CD4-positive, alpha-beta memory T cell (primary cell): ENCODE data around the gene ZNF423. TPM values are rescaled to one million over a fixed set of nuclear protein-coding genes. Genes with fewer than 3 reads are reported as not detected.

Source experiments
- CTCF ChIA-PET: fragments of 350-600 bp; sonication (Branson Sonifier 250); formaldehyde crosslinking; loops from one replicate; lab custom pipeline; 2021; ENCODE audit warnings: inconsistent platforms; ENCODE audit not compliant: partially characterized antibody; lab: Charles Lee
- POLR2A ChIA-PET: fragments of 350-600 bp; sonication (Branson Sonifier 250); formaldehyde crosslinking; loops from one replicate; lab custom pipeline; 2021; ENCODE audit not compliant: partially characterized antibody; lab: Charles Lee
- DNase-seq, 5 donors: peaks; one replicate each; pipeline versions ENCODE4 v3.0.0 to v3.0.0-alpha.2; 2020 to 2022; ENCODE audit warnings: mixed read lengths in 1 of 5
- H3K27ac ChIP-seq: one replicate; pipeline ENCODE4 v1.7.0; 2013; ENCODE audit warnings: low read depth, low read length
- H3K27me3 ChIP-seq: 2 replicates; pipeline ENCODE4 v1.7.0; 2013; ENCODE audit warnings: mild to moderate bottlenecking, low read length, moderate library complexity; ENCODE audit not compliant: insufficient read depth
- H3K36me3 ChIP-seq: 2 replicates; pipeline ENCODE4 v1.7.0; 2013; ENCODE audit warnings: mild to moderate bottlenecking, low read length, moderate library complexity; ENCODE audit not compliant: insufficient read depth
- H3K4me1 ChIP-seq: 2 replicates; pipeline ENCODE4 v1.7.0; 2013; ENCODE audit warnings: mild to moderate bottlenecking, low read length, moderate library complexity; ENCODE audit not compliant: insufficient read depth
- H3K4me3 ChIP-seq, 2 donors: one replicate each; pipeline ENCODE4 v1.7.0; 2013; ENCODE audit warnings: low read length in 2 of 2, mild to moderate bottlenecking in 1 of 2
- H3K9me3 ChIP-seq, 2 donors: one replicate each; pipeline ENCODE4 v1.7.0; 2013; ENCODE audit warnings: low read length in 2 of 2, control low read depth in 1 of 2; ENCODE audit not compliant: control insufficient read depth in 1 of 2
- H3K27ac Mint-ChIP-seq, 7 donors: one replicate each; pipeline ENCODE4 v1.8.0; 2020 to 2021; ENCODE audit warnings: mixed read lengths in 7 of 7, mild to moderate bottlenecking in 6 of 7, inconsistent platforms in 3 of 7, moderate library complexity in 3 of 7
- H3K27me3 Mint-ChIP-seq, 2 donors: one replicate each; pipeline ENCODE4 v1.8.0; 2020 to 2021; ENCODE audit warnings: mixed read lengths in 2 of 2
- H3K36me3 Mint-ChIP-seq, 2 donors: one replicate each; pipeline ENCODE4 v1.8.0; 2020 to 2021; ENCODE audit warnings: mixed read lengths in 2 of 2, inconsistent platforms in 1 of 2, mild to moderate bottlenecking in 1 of 2
- H3K4me1 Mint-ChIP-seq, 4 donors: one replicate each; pipeline ENCODE4 v1.8.0; 2020 to 2021; ENCODE audit warnings: mixed read lengths in 4 of 4, mild to moderate bottlenecking in 1 of 4
- H3K4me3 Mint-ChIP-seq, 8 donors: one replicate each; pipeline ENCODE4 v1.8.0; 2020 to 2021; ENCODE audit warnings: mixed read lengths in 8 of 8, mild to moderate bottlenecking in 7 of 8, moderate library complexity in 6 of 8, inconsistent platforms in 3 of 8
- H3K9me3 Mint-ChIP-seq, 8 donors: one replicate each; pipeline ENCODE4 v1.8.0; 2020 to 2021; ENCODE audit warnings: mixed read lengths in 8 of 8, mild to moderate bottlenecking in 5 of 8, inconsistent platforms in 3 of 8, moderate library complexity in 1 of 8
- intact Hi-C: fragments of 100-400 bp; cut with micrococcal nuclease; formaldehyde crosslinking; loops from one replicate; pipeline ENCODE4 v1.15.1; 2023
- polyA plus RNA-seq, 2 donors: library from polyadenylated mRNA; unstranded; fragments of 300-500 nt; fragmentation: Illumina TruSeq; gene quantifications; one replicate each; pipeline ENCODE4 v1.2.3, GENCODE V29; 2021
- total RNA-seq, 2 experiments: library from RNA; stranded (reverse); gene quantifications; one replicate each; pipeline ENCODE4 v1.2.3, GENCODE V29; 2021

The ZNF423 gene
- total and polyA plus RNA-seq, 4 experiments from 2014 or later: not detected

DNA sequence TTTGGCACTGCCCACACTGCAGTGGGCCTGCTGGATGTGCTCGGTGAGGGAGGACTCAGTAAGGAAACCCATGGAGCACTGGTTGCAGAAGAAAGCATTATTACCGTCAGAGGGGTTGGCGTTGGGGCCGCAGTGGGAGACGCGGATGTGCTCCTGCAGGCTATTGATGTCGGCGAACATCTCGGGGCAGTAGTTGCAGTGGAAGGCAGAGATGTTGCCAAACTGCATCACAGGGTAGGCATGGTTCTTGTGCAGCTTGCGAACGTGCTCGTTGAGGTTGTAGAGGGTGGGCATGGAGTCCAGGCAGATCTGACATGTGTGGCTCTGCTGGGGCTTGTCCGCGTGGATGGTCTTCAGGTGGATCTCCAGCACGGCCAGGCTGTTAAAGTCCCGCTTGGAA, 218.4 kb downstream of the ZNF423 start:
- H3K4me3 ChIP-seq: no peak overlapping the region
- H3K4me1 ChIP-seq: no peaks in the 10 kb centered on the region
- no peak overlapping the region for H3K27ac Mint-ChIP-seq
- no peak for DNase-seq
- H3K4me1 Mint-ChIP-seq: no peaks in the 10 kb centered on the region
- POLR2A ChIA-PET: no interaction called here
- H3K4me3 Mint-ChIP-seq: no peak overlapping the region
- CTCF ChIA-PET: no interaction called here
- no peaks in the 10 kb centered on the region for H3K9me3 ChIP-seq
- H3K36me3 Mint-ChIP-seq: no peaks in the 10 kb centered on the region
- no peaks in the 10 kb centered on the region for H3K27me3 ChIP-seq
- H3K36me3 ChIP-seq: no peaks in the 10 kb centered on the region
- intact Hi-C loops: no loop called here
- H3K27me3 Mint-ChIP-seq: peaks cover 3 to 4% of the 10 kb centered on the region in 2 donors
- H3K27ac ChIP-seq: no peak overlapping the region
- no peaks in the 10 kb centered on the region for H3K9me3 Mint-ChIP-seq

DNA sequence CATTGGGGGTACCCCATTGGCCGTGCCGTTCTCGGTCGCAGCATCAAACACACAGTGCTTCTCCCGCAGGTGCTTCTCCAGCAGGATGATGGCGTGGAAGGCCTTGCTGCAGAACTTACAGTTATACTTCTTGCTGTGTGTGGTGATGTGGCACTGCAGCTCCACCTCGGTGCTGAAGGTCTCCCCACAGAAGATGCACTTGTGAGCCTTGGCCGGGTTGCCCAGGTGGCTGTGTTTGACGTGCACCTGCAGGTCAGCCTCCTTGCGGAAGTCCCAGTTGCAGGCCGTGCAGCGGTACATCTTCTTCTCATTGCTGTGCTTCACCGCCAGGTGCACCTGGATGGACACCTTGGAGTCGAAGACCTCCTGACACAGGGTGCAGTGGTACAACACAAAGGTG, 219.3 kb downstream of the ZNF423 start:
- no peaks in the 10 kb centered on the region for H3K27me3 ChIP-seq
- H3K36me3 ChIP-seq: no peaks in the 10 kb centered on the region
- DNase-seq: no peak
- H3K27ac Mint-ChIP-seq: no peak overlapping the region
- CTCF ChIA-PET: no interaction called here
- no peaks in the 10 kb centered on the region for H3K9me3 Mint-ChIP-seq
- POLR2A ChIA-PET: no interaction called here
- H3K4me1 ChIP-seq: no peaks in the 10 kb centered on the region
- no peak overlapping the region for H3K4me3 ChIP-seq
- no peaks in the 10 kb centered on the region for H3K36me3 Mint-ChIP-seq
- peaks cover 2 to 4% of the 10 kb centered on the region in 2 donors for H3K27me3 Mint-ChIP-seq
- intact Hi-C loops: no loop called here
- no peaks in the 10 kb centered on the region for H3K4me1 Mint-ChIP-seq
- no peak overlapping the region for H3K27ac ChIP-seq
- H3K9me3 ChIP-seq: no peaks in the 10 kb centered on the region
- H3K4me3 Mint-ChIP-seq: no peak overlapping the region

DNA sequence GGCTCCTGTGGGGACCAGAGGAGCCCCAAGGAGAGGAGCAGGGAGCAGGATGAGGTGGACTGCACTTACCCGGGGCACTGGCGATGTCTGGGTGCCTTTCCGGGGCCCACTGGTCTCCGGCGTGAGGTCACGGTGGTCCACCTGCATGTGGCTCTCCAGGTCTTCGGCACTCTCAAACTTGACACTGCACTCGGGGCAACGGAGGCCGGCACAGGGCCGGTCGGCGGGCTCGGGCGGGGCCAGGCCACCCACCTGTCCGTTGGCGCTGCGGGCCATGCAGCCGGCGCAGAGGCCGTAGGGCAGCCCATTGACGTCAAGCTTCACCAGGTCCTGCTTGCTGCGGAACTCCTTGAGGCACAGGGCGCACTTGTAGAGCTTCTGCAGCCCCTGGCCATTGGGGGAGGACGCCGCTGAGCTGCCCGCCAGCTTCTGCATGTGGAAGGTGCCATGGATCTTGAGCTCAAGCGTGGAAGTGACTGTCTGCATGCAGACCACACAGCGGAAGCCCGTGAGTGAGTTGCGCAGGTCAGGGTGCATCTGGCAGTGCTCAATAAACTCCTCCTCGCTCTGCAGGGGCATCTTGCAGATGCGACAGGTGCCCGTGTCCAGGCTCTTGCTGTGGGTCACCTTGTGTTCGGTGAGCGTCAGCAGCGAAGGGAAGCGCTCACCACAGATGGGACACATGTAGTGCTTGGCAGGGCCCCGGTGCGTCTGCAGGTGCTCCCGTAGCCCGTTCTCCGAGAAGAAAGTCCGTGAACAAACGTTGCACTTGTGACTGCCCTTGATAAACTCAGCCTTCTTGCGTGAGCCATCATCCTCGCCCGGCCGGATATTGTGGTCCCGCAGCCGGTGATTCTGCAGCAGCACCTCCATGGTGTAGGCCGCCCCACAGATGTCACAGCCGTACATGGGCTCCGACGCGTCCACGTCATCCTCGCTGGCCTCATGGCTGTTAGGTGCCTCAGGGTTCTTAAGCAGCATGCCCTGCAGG, 220.0 kb downstream of the ZNF423 start:
- intact Hi-C loops: no loop called here
- H3K4me1 ChIP-seq: no peaks in the 10 kb centered on the region
- Mint-ChIP-seq H3K9me3 (no peaks in the 10 kb centered on the region), H3K4me3 (no peak overlapping the region), H3K4me1 (no peaks in the 10 kb centered on the region), H3K27me3 (peaks cover 4 to 6% of the 10 kb centered on the region in 2 donors), H3K36me3 (no peaks in the 10 kb centered on the region), H3K27ac (no peak overlapping the region)
- no peak overlapping the region for H3K4me3 ChIP-seq
- no peaks in the 10 kb centered on the region for H3K36me3 ChIP-seq
- DNase-seq: no peak
- no peaks in the 10 kb centered on the region for H3K27me3 ChIP-seq
- CTCF ChIA-PET: no interaction called here
- POLR2A ChIA-PET: no interaction called here
- no peaks in the 10 kb centered on the region for H3K9me3 ChIP-seq
- H3K27ac ChIP-seq: no peak overlapping the region

DNA sequence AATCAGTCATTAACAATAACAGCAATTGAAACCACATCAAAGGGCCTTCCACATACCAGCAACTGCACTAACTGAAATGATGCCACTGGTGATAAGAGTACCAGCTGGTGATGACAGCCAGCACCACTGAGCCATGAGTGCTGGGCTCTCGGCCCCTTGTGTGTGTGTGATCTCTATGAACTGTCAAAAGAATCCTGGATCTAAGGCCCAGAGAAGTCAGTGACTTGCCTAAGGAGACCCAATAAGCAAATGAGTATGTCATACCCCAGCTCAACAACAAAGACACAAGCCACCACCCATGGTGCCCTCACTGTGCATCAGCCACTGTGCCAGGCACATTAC, 220.9 kb downstream of the ZNF423 start:
- Histone ChIP-seq H3K9me3 (no peaks in the 10 kb centered on the region), H3K4me1 (no peaks in the 10 kb centered on the region), H3K36me3 (no peaks in the 10 kb centered on the region), H3K27ac (no peak overlapping the region), H3K4me3 (no peak overlapping the region), H3K27me3 (no peaks in the 10 kb centered on the region)
- H3K36me3 Mint-ChIP-seq: no peaks in the 10 kb centered on the region
- no peak overlapping the region for H3K27ac Mint-ChIP-seq
- H3K9me3 Mint-ChIP-seq: no peaks in the 10 kb centered on the region
- peaks cover under 1 to 3% of the 10 kb centered on the region in 2 donors for H3K27me3 Mint-ChIP-seq
- intact Hi-C loops: no loop called here
- POLR2A ChIA-PET: no interaction called here
- CTCF ChIA-PET: no interaction called here
- no peaks in the 10 kb centered on the region for H3K4me1 Mint-ChIP-seq
- no peak for DNase-seq
- H3K4me3 Mint-ChIP-seq: no peak overlapping the region

DNA sequence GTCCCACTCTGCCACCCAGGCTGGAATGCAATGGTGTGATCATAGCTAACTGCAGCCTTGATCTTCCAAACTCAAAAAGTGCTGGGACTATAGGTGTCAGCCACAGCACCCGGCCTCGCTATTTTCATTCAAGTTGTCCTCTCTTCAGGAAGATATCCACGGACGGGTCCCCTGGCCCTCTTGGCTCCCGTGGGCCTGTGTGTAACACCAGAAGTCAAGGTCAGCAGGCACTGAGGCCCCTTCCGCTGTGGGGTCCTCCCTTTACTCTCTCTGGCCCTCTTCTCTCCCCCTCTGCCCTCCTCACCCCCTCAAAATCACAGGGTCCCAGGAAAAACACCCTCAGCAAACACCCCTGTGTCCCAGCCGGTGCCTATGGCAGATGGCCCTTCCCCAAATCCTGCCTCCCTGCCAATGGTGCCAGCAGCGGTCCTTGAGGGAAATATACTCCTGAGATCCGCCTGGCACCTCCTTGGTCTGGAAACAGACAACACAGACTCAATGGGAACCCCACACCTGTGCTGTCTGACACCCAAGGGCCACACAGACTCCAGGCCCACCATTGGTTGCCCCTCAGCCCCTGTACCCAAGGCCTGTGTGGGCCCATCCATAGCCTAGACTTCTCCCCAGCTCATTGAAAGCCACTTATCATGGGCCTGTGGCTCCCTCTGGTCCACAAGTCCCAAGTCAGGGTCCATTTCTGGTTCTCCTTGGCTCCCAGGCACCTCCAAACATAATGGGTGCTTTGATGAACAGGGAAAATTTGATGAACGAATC, 221.5 kb downstream of the ZNF423 start:
- no peaks in the 10 kb centered on the region for H3K9me3 Mint-ChIP-seq
- intact Hi-C loops: no loop called here

GRCh38 chr16:49632795-49633184, 223.1 kb downstream of the ZNF423 start:
- no peaks in the 10 kb centered on the region for H3K9me3 Mint-ChIP-seq
- Histone ChIP-seq H3K4me1 (no peaks in the 10 kb centered on the region), H3K27ac (no peak overlapping the region), H3K36me3 (no peaks in the 10 kb centered on the region), H3K9me3 (no peaks in the 10 kb centered on the region), H3K4me3 (no peak overlapping the region), H3K27me3 (no peaks in the 10 kb centered on the region)
- ChIA-PET POLR2A (no interaction called here), CTCF (no interaction called here)
- H3K4me3 Mint-ChIP-seq: no peak overlapping the region
- no peak overlapping the region for H3K27ac Mint-ChIP-seq
- intact Hi-C loops: no loop called here
- no peak for DNase-seq
- no peaks in the 10 kb centered on the region for H3K4me1 Mint-ChIP-seq
- H3K27me3 Mint-ChIP-seq: peaks cover 0 to 3% of the 10 kb centered on the region in 2 donors
- no peaks in the 10 kb centered on the region for H3K36me3 Mint-ChIP-seq

More for the DNA sequence above, 221.5 kb downstream of the ZNF423 start:
- DNase-seq: no peak
- no peaks in the 10 kb centered on the region for H3K36me3 ChIP-seq
- POLR2A ChIA-PET: no interaction called here
- H3K27ac ChIP-seq: no peak overlapping the region
- Mint-ChIP-seq H3K4me3 (no peak overlapping the region), H3K36me3 (no peaks in the 10 kb centered on the region), H3K27me3 (peaks cover 0 to 3% of the 10 kb centered on the region in 2 donors), H3K4me1 (no peaks in the 10 kb centered on the region), H3K27ac (no peak overlapping the region)
- CTCF ChIA-PET: no interaction called here
- H3K4me1 ChIP-seq: no peaks in the 10 kb centered on the region
- H3K27me3 ChIP-seq: no peaks in the 10 kb centered on the region
- no peak overlapping the region for H3K4me3 ChIP-seq
- no peaks in the 10 kb centered on the region for H3K9me3 ChIP-seq

GRCh38 chr16:49632086-49632794, 223.7 kb downstream of the ZNF423 start:
- POLR2A ChIA-PET: no interaction called here
- Histone ChIP-seq H3K9me3 (no peaks in the 10 kb centered on the region), H3K27ac (no peak overlapping the region), H3K36me3 (no peaks in the 10 kb centered on the region), H3K27me3 (no peaks in the 10 kb centered on the region), H3K4me1 (no peaks in the 10 kb centered on the region), H3K4me3 (no peak overlapping the region)
- Mint-ChIP-seq H3K4me1 (no peaks in the 10 kb centered on the region), H3K4me3 (no peak overlapping the region), H3K27me3 (peaks cover 0 to 3% of the 10 kb centered on the region in 2 donors), H3K27ac (no peak overlapping the region), H3K9me3 (no peaks in the 10 kb centered on the region), H3K36me3 (no peaks in the 10 kb centered on the region)
- intact Hi-C loops: no loop called here
- CTCF ChIA-PET: no interaction called here
- DNase-seq: no peak
